CD4-positive, alpha-beta T cell treated with Interleukin-17A for 1 hour (primary cell): Measurements from ENCODE around the gene BSND.

Experiments
- DNase-seq: peaks from one replicate; pipeline ENCODE4 v3.0.0-alpha.2; 2020

Gene BSND

DNA sequence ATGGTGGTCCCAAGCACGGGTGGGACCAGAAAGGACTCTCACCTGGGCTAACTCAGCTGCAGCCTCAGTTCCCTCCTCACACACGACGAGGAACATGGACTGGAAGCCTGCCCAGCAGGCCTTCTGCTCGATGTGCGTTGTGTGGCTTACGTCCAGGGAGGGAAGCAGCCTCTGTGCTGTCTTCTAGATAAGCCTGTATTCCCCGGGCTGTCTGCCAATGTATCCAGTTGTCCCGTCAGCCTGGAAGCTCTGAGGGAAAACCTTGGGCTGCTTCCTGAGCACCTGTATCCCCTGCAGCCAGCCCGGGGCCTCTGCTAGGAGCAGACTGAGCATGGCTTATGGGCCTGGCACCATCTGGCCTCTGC lies 51.2 kb downstream of the BSND start:
- no peak for DNase-seq

DNA sequence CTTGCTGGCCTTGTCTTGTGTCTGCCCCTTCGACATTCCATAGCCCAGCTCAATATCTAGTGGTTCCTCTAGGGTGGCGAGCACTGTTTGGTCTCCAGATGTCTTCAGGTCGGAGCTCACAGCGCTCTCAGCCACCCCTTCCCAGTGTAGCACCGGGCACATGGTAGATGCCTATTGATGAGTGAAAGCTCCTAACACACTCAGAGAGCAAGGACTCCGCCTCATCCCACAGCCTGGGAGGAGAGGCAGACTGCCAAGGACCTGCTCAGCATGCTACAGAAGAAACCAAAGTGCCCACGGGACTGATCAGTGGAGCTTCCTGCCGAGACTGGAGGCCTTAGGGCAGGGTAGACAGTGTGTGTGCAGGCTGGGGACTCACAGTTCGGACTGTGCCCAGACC lies 51.5 kb downstream of the BSND start:
- no peak for DNase-seq

DNA sequence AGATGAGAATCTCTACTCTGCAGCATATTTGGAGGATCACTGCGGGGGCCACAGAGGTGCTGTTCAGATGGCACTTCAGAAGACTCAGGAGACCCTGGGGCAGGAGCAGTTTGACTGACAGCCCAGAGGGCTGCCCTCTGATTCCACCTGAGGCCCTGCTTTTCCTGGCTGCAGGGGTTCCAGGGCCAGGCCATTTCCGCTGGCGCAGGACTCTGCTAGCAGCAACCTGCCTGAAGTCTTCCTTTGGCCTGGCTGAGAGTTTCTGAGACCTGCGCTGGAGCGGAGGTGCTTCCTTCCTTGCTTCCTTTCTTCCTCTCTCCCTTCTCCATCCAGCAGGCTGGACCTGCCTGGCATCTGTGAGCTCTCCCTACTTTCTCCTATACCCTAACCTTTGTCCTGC lies 52.4 kb downstream of the BSND start:
- DNase-seq, result no peak

DNA sequence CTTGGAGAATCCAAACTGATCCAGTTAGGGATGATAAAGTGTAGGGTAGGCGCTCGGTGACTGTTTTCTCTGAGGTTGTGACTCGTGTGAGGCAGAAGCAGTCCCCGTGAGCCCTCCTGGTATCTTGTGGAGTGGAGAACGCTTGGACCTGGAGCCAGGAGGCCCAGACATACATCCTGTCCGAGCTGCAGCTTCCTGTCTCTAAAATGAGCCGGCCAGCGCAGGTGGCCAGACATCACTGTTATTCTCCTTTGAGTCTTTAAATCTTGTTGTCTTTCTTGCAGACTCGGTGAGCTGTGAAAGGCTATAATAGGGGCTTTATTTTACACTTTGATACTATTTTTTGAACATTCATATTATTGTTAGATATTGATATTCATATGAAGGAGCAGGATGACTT lies 52.9 kb downstream of the BSND start:
- no peak for DNase-seq

DNA sequence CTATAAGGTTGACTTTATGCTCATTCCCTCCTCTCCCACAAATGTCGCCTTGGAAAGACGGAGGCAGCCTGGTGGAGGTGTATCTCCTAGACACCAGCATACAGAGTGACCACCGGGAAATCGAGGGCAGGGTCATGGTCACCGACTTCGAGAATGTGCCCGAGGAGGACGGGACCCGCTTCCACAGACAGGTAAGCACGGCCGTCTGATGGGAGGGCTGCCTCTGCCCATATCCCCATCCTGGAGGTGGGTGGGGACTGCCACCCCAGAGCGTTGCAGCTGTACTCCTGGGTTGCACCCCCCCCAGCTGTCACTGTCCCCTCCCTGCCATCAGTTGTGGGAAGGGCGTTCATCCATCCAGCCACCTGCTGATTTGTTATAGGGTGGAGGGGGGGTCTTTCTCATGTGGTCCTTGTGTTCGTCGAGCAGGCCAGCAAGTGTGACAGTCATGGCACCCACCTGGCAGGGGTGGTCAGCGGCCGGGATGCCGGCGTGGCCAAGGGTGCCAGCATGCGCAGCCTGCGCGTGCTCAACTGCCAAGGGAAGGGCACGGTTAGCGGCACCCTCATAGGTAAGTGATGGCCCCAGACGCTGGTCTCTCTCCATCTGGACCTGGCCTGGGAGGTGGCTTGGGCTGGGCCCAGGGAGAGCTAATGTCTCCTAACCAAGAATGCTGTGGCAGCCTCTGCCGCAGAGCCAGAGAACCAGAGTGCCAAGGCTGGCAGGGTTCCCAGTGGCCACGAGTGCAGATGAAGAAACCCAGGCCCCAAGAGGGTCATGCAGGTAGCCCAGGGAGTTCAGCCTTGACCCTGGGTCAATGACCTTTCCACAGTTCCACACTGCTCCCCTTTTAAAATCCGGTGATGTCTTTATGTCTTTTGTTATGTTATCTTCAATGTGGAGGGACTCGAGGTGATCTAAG lies 53.7 kb downstream of the BSND start:
- DNase-seq, result no peak

DNA sequence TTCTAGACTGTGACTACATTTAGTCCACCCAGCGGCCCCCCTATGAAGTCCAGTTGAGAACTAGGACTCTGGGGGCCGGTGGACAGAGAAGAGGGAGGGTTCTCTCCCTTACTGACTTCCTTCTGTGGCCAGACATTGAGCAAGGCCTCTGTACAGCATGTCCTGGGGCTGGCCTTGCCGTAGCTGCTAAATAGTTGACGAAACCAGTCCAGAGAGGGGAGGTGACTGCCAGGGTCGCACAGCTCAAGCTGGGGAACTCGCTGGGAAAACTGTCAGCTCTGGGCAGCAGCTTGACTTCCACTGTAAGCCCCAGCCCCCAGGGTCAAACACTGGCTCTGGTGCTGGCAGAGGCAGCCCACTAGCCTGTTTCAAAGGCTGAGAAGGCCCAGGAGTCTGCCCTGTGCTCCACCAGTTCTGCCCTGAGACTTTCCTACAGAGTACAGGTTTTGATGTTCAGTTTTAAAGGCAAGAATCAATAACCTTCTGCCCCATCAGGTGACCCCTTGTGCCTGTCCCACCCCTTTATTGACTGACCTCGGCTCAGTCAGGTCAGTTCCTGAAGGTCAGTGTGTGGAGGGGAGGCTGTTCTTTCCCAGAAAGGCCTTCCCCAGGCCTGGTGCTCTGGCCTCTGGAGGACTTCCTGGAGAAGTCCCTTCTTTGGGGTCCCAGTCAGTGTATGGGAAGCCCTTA lies 54.7 kb downstream of the BSND start:
- DNase-seq, result no peak

DNA sequence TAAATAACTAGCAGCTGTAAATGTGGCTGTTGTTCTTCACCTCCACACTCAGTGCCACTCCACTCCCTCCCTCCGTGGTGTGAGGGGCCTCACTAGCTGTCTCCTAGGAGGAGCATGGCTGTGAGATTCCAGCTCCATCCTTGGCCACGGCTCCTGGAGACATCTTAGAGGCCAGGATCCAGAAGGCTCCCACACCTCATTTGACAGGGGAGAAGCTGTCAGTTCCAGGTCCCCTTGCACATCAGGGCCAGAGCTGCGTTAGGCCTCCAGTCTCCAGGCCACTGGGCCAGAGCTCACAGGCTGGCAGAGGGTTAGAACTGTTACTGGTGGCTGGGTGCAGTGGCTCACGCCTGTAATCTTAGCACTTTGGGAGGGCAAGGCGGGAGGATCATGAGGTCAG lies 55.7 kb downstream of the BSND start:
- DNase-seq, result no peak

DNA sequence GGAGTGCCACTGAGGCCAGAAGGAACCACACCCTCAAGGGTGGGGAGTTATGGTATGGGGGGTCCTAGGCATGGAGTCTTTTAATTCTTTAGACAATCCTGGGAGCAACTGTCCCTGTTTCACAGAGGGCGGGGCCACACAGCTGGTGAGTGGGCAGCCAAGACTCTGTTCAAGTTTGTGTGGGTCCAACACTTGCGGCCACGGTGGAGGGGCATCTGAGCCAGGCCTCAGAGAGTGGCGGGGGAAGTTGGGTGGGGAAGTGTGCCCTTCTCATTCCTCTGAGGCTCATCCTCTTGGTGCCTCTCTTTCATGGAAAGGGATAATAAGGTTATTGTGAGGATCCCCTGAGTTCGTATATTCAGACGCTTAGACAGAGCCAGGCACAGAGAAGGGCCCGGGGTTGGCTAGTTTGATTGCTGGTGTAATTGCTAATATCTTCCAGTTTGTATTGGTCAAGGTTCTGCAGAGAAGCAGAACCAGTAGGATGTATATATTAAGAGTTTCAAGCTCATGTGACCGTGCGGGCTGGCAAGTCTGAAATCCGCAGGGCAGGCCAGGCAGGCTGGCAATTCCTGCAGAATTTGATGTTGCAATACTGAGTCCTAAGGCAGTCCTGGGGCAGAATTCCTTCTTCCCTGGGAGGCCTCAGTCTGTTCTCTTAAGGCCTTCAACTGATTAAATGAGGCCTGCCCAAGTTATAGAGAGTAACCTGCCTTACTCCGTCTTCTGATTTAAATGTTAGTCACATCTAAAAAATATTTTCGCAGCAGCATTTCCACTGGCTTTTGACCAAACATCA lies 56.5 kb downstream of the BSND start:
- no peak for DNase-seq

DNA sequence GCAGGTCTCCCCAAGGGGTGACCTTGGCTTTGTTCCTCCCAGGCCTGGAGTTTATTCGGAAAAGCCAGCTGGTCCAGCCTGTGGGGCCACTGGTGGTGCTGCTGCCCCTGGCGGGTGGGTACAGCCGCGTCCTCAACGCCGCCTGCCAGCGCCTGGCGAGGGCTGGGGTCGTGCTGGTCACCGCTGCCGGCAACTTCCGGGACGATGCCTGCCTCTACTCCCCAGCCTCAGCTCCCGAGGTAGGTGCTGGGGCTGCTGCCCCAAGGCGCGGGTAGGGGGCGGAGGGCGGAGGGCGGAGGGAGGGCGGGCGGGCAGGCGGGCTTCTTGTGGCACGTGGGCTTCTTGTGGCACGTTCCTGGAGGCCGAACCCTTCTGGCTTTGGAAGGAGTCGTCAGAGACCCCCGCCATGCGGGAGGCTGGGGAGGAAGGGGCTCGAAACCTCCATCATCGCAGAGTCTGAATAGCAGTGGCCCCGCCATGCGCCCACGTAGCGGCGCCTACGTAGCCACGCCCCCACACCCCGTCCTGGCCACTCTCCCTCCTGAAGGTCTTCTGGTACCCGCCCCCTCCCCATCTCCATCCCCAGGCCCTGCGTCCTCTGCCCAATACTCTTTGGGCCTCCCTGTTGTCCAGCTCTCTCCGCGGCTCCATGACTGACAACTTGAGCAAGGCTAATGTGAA lies 57.4 kb downstream of the BSND start:
- no peak for DNase-seq

DNA sequence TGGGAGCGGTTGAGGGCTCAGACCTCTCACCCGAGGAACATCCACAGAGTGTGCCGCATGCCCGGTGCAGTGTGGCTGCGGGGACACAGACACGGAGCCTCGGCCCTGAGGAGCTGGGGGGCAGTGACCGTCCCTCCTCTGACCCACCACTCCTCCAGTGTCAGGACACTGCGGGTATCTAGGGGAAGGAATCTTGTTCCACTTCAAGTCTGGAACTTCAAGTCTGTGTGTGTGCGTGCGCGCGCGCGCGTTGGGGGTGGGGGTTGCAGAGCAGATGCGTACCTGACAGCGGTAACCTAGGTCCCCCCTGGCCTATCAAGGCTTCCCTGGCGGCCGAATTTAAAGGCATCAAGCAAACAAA lies 57.9 kb downstream of the BSND start:
- no peak for DNase-seq

DNA sequence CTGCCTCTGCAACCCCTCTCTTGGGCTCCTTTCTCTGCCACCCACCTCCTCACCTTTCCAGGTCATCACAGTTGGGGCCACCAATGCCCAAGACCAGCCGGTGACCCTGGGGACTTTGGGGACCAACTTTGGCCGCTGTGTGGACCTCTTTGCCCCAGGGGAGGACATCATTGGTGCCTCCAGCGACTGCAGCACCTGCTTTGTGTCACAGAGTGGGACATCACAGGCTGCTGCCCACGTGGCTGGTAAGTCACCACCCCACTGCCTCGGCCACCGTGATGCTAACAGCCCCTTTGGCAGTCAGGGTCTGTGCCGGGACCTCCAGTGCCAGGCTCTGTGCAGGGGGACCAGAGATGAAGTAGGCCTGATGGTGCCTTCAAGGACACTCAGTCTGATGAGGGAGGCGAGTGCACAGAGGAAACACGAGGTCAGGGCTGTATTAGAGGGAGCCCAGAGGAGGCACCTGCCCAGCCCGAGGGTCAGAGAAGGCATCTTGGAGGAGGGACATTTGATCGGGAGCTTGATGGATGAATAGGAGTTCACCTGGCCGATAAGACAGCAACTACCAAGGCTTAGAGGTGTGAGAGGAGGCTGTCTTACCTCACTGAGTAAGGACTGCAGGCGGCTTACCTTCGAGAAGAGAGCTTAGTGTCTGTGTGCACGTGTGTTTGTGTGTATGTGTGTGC lies 58.7 kb downstream of the BSND start:
- no peak for DNase-seq

DNA sequence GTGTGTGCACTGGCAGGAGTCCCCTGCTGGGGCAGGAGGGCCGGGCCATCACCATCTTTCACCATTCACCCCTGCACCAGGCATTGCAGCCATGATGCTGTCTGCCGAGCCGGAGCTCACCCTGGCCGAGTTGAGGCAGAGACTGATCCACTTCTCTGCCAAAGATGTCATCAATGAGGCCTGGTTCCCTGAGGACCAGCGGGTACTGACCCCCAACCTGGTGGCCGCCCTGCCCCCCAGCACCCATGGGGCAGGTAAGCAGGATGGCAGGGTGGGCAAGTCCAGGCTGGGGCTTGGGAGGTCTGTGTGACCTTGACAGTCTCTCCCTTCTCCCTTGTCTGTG lies 59.2 kb downstream of the BSND start:
- no peak for DNase-seq

DNA sequence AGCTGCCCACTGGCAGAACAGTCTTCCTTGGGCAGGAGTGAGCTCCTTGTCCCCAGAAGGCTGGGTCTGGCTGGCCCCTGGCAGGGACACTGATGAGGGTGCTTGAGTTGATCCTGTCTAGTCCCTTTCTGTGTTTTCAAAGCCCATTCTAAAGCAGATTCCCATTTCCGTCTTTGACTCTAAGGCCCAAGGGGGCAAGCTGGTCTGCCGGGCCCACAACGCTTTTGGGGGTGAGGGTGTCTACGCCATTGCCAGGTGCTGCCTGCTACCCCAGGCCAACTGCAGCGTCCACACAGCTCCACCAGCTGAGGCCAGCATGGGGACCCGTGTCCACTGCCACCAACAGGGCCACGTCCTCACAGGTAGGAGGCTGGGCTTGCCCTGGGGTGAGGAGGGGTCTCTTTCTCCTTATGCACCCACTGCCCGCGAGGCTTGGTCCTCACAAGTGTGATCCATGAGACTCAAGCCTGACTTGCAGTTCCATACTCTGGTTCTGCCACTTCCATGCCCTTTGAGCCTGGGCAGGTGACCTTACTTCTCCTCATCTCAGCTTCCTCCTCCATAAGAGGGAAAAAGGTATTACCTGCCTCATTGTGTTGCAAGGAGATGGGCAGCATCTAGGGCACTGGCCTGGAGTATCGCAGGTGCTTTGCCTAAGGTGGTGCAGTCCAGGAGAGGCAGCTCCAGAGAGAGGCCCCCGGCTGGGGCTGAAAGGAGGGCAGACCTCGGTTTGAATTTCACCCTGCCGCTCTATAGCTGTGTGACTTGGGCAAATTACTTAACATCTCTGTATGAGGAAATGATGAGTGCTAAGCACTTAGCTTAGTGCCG lies 60.8 kb downstream of the BSND start:
- DNase-seq, result no peak

DNA sequence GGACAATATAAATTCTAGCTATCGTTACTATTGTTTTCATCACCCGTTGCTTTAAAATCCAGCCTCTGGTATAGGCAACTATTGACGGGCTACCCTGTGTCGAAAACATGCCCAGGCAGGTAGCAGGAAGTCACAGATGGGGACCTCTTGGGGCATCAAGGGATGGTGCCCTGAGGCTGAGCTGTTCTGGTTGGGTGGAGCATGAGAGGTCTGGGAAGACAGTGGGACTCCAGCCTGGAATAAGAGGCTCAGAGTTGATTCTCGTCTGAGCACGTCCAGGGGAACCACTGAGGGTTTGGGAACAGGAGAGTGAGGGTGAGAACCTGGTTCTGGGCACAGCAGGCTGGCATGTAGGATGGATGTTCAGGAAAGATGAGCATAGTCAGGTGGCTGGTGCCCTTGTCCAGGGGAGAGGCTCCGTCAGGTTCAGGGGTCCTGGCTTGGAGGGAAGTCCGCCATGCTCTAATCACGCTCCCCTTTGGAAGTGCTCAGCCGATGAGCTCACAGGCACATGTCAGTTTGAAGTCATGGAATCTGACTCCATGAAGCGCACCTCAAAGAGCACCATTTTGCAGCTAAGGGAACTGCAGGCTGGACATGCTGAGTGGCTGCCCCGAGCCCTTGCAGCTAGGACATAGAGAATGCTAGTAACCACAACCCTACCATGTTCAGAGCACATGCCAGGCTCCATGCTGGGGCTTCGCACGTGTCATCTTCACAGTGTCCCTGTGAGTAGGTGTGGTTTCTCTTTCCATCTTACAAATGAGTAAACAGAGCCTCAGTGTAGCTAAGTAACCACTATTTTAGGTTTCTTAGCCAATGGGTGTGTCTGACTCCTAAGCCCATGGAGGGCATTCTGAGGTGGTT lies 61.6 kb downstream of the BSND start:
- no peak for DNase-seq

DNA sequence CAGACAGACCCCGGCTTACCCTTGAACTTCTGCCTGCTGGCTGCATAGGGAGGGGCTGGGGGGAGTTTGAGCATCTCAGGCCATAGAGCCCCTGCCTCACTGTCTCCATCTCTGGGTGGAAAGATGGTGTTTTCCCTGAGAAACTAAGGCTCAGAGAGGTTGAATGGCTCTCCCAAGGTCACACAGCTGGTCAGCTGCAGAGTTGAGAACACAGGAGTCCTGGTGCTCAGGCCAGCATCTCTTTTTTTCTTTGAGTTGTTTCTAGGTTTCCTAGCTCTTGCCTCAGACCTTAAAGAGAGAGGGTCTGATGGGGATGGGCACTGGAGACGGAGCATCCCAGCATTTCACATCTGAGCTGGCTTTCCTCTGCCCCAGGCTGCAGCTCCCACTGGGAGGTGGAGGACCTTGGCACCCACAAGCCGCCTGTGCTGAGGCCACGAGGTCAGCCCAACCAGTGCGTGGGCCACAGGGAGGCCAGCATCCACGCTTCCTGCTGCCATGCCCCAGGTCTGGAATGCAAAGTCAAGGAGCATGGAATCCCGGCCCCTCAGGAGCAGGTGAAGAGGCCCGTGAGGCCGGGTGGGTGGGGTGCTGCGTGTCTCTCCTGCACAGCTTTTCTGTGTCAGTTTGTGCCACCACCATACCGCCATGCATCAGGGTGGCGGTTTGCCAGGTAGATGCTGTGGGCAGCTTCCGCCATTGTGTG lies 62.4 kb downstream of the BSND start:
- DNase-seq, result no peak
